Ureter (tissue), 1 donor: Measurements from ENCODE around the gene NDUFA3. TPM values are rescaled to one million over a fixed set of nuclear protein-coding genes. Genes with fewer than 3 reads are reported as not detected.

ENCODE experiments used
- DNase-seq: peaks from one replicate; pipeline ENCODE4 v3.0.0-alpha.2; 2020; ENCODE audit warnings: low spot score
- total RNA-seq: library from RNA; stranded (reverse); gene quantifications from one replicate; pipeline ENCODE4 v1.2.4, GENCODE V29; 2023
- donor health status: DM: yes; HTN: yes; CAD: no.

Gene NDUFA3
- total RNA-seq, 1 donor from 2014 or later = 126 TPM

- DNase-seq = peak; percentile 63
These were observed 35.2 kb downstream of the NDUFA3 start, which contains the start of gene CNOT3 for GRCh38 chr19:54137699-54138488. Gene CNOT3 (plus strand): TSS chr19:54137762. CDS start chr19:54142979, 5,217 bp downstream.

GRCh38 chr19:54138489-54139256, 36.0 kb downstream of the NDUFA3 start:
- no peak for DNase-seq

GRCh38 chr19:54141356-54141755, 38.7 kb downstream of the NDUFA3 start:
- DNase-seq = no peak

- DNase-seq = no peak
These were observed 39.6 kb downstream of the NDUFA3 start for GRCh38 chr19:54142166-54142780.

DNA sequence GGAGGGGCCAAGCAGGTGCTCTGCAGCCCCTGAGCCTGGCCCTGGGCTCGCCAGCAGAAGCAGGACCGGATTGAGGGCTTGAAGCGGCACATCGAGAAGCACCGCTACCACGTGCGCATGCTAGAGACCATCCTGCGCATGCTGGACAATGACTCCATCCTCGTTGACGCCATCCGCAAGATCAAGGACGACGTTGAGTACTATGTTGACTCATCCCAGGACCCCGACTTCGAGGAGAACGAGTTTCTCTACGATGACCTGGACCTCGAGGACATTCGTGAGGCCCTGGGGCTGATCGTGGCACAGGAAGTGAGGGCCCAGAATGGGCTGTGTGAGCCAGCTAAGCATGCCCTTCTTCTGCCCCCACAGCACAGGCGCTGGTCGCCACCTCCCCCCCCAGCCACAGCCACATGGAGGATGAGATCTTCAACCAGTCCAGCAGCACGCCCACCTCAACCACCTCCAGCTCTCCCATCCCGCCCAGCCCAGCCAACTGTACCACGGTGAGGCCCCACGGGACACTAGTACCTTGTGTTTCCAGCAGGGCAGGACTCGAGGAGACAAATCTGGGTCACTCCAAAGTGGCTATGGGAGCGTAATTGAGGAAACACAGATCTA, 43.0 kb downstream of the NDUFA3 start:
- no peak for DNase-seq

GRCh38 chr19:54147676-54148075, 45.0 kb downstream of the NDUFA3 start:
- no peak for DNase-seq

DNA sequence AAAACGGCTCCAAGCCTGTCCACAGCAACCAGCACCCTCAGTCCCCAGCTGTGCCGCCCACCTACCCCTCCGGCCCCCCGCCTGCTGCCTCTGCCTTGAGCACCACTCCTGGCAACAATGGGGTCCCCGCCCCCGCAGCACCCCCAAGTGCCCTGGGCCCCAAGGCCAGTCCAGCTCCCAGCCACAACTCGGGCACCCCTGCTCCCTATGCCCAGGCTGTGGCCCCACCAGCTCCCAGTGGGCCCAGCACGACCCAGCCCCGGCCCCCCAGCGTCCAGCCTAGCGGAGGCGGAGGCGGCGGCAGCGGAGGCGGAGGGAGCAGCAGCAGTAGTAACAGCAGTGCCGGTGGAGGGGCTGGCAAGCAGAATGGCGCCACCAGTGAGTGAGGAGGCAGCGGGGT, 45.5 kb downstream of the NDUFA3 start:
- DNase-seq = no peak

GRCh38 chr19:54149021-54149812, 46.6 kb downstream of the NDUFA3 start:
- DNase-seq = no peak

GRCh38 chr19:54151362-54152035, 48.8 kb downstream of the NDUFA3 start:
- DNase-seq = no peak

DNA sequence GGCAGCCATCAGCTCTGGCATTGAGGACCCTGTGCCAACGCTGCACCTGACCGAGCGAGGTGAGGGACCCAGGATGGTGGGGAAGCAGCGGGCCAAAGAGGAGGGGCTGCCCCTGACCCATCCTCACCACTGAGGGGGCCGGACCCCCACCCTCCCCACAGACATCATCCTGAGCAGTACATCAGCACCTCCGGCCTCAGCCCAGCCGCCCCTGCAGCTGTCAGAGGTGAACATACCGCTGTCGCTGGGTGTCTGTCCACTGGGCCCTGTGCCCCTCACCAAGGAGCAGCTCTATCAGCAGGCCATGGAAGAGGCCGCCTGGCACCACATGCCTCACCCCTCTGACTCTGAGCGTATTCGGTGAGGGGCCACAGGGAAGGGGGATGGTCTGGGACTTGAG, 49.6 kb downstream of the NDUFA3 start:
- no peak for DNase-seq

DNA sequence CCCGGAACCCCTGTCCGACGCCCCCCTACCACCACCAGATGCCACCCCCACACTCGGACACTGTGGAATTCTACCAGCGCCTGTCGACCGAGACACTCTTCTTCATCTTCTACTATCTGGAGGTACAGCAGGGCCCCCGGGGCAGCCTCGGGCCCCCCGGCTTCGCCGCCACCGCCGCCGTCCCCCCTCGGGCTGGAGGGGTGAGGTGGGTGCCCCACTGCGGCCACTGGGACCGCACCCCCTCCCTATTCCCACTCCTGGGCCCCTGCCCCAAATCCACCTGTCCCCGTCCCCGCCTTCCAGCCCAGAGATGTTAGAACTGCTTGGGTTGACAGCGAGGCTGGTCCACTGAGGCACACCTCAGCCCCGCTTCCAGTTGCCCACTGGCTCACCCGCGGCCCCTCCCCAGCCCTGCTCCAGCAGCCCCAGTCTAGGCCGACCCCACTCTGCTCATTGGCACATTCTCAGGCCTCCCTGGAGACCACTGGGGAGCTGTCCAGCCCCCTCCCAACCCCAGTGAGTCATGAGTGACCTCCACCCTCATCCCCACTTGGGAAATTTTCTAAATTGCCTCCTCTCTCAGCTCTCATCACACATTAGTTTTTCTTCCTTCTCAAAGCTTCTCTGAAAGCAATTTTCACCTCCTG, 50.3 kb downstream of the NDUFA3 start:
- no peak for DNase-seq

- no peak for DNase-seq
These were observed 51.2 kb downstream of the NDUFA3 start for GRCh38 chr19:54153731-54154326.

DNA sequence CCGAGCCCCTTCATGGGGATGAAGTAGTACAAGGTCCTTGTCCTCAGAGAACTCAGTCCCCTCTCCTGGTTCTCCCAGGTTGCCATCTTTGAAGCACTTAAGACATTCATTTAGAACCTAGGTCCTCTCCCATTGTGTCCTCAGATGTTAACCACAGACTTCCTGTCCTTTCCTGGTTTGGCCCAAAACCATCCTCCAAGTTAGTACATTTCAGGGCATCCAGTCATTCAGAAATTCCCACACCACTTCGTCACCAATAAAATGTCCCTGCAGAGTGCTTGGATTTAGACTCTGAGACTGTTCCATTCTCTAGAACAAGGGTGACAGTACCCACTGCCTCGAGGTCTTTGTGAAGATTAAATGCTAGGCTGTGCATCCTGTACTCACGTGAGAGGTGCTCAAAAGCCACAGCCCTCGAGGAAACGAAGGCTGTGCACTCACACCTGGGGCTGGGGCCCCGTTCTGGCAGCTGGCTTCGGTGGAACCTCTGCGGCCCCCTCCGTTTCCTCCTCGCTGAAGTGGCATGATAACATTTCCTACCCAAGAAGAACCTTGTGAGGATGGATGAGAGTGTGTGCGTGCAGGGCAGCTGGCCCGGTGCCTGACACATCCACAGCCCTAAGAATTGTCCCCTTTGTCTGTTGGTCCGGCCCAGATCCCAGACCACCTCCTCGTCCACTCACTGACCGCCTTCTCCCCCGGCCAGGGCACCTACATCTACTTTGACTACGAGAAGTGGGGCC, 52.1 kb downstream of the NDUFA3 start:
- no peak for DNase-seq

- DNase-seq = no peak
These were observed 53.0 kb downstream of the NDUFA3 start for GRCh38 chr19:54155694-54156093.

GRCh38 chr19:54156490-54156889, 53.8 kb downstream of the NDUFA3 start:
- no peak for DNase-seq

GRCh38 chr19:54156953-54157352, 54.3 kb downstream of the NDUFA3 start:
- no peak for DNase-seq
